Neural cell (in vitro differentiated cells): ENCODE results near the gene TMEM200B. TPM values are rescaled to one million over a fixed set of nuclear protein-coding genes. Genes with fewer than 3 reads are reported as not detected.
"Not testable (repeated sequence)": the region's sequence is repeated elsewhere in the genome, so short reads cannot be mapped to it uniquely, and the experiment has no call there.

ENCODE experiments used
- H2AFZ ChIP-seq: fragments of 200-600, 300-800 bp; sonication (generic), shearing (Covaris generic); 2 replicates; pipeline ENCODE4 v1.6.0; 2014; ENCODE audit warnings: low read depth, mild to moderate bottlenecking, antibody characterized with exemption, low read length, moderate library complexity
- H3F3A ChIP-seq: fragments of 200-600 bp; shearing (Covaris generic); 2 replicates; pipeline ENCODE4 v1.6.1; 2016; ENCODE audit warnings: mild to moderate bottlenecking, moderate library complexity, mixed read lengths, antibody characterized with exemption, low read length; ENCODE audit not compliant: insufficient read depth, poor library complexity, severe bottlenecking
- H3K27ac ChIP-seq: fragments of 200-600, 300-800 bp; sonication (generic), shearing (Covaris generic); 2 replicates; pipeline ENCODE4 v1.5.1; 2014; ENCODE audit warnings: mild to moderate bottlenecking, low read length, moderate library complexity
- H3K27me3 ChIP-seq: fragments of 300-800, 200-600 bp; sonication (generic), shearing (Covaris generic); 2 replicates; pipeline ENCODE4 v1.6.0; 2014; ENCODE audit warnings: mild to moderate bottlenecking, low read depth, low read length, moderate library complexity; ENCODE audit not compliant: insufficient read depth
- H3K36me3 ChIP-seq: fragments of 300-800, 200-600 bp; sonication (generic), shearing (Covaris generic); 2 replicates; pipeline ENCODE4 v1.5.1; 2014; ENCODE audit warnings: mild to moderate bottlenecking, antibody characterized with exemption, low read length, moderate library complexity; ENCODE audit not compliant: insufficient read depth
- H3K4me2 ChIP-seq: fragments of 300-800, 200-600 bp; sonication (generic), shearing (Covaris generic); 2 replicates; pipeline ENCODE4 v1.6.0; 2014; ENCODE audit warnings: mild to moderate bottlenecking, low read length
- H3K4me3 ChIP-seq: fragments of 300-800, 200-600 bp; sonication (generic), shearing (Covaris generic); 2 replicates; pipeline ENCODE4 v1.5.1; 2014; ENCODE audit warnings: mild to moderate bottlenecking, low read length, moderate library complexity
- H3K79me2 ChIP-seq: fragments of 200-600 bp; shearing (Covaris generic); replicated peaks from 2 replicates; pipeline ENCODE4 v1.6.0; 2014; ENCODE audit warnings: mild to moderate bottlenecking, low read length, moderate library complexity; ENCODE audit not compliant: insufficient read depth
- H3K9ac ChIP-seq: fragments of 300-800, 200-600 bp; sonication (generic), shearing (Covaris generic); 2 replicates; pipeline ENCODE4 v1.6.1; 2016; ENCODE audit warnings: mild to moderate bottlenecking, low read length, mixed read lengths
- H3K9me2 ChIP-seq: fragments of 200-600 bp; shearing (Covaris generic); 2 replicates; pipeline ENCODE4 v1.6.1; 2016; ENCODE audit warnings: mild to moderate bottlenecking, low read length, mixed read lengths; ENCODE audit not compliant: insufficient read depth
- H3K9me3 ChIP-seq: fragments of 200-600, 300-800 bp; sonication (generic), shearing (Covaris generic); 2 replicates; pipeline ENCODE4 v1.6.1; 2016; ENCODE audit warnings: mild to moderate bottlenecking, mixed run types, low read length, moderate library complexity, mixed read lengths
- H4K20me1 ChIP-seq: fragments of 200-600 bp; shearing (Covaris generic); 2 replicates; pipeline ENCODE4 v1.6.1; 2016; ENCODE audit warnings: mild to moderate bottlenecking, mixed run types; ENCODE audit not compliant: insufficient read depth
- CTCF ChIP-seq: fragments of 450-650 bp; IDR thresholded peaks from 2 replicates; pipeline ENCODE4 v1.5.1; 2014; ENCODE audit warnings: antibody characterized with exemption, mild to moderate bottlenecking, moderate library complexity; ENCODE audit not compliant: poor library complexity, severe bottlenecking
- EP300 ChIP-seq: fragments of 450-650 bp; conservative IDR thresholded peaks from 2 replicates; pipeline ENCODE4 v1.6.1; 2014; ENCODE audit warnings: antibody characterized with exemption, mild to moderate bottlenecking, moderate library complexity; ENCODE audit not compliant: poor library complexity, severe bottlenecking
- EZH2 ChIP-seq: fragments of 200-600, 300-800 bp; shearing (Covaris generic), sonication (generic); IDR thresholded peaks from 2 replicates; pipeline ENCODE4 v1.6.1; 2014; ENCODE audit warnings: antibody characterized with exemption, low read length, borderline replicate concordance, mild to moderate bottlenecking; ENCODE audit not compliant: insufficient read depth, poor library complexity, severe bottlenecking
- MXI1 ChIP-seq: fragments of 450-650 bp; conservative IDR thresholded peaks from 2 replicates; pipeline ENCODE4 v1.6.1; 2014; ENCODE audit warnings: antibody characterized with exemption, mild to moderate bottlenecking; ENCODE audit not compliant: poor library complexity, severe bottlenecking
- POLR2AphosphoS5 ChIP-seq: IDR thresholded peaks from 2 replicates; pipeline ENCODE4 v1.6.1; 2012
- RAD21 ChIP-seq: fragments of 450-650 bp; conservative IDR thresholded peaks from 2 replicates; pipeline ENCODE4 v1.6.1; 2014; ENCODE audit warnings: antibody characterized with exemption, mild to moderate bottlenecking, moderate library complexity
- SMC3 ChIP-seq: fragments of 450-650 bp; conservative IDR thresholded peaks from 2 replicates; pipeline ENCODE4 v1.6.1; 2014; ENCODE audit warnings: antibody characterized with exemption, mild to moderate bottlenecking, moderate library complexity; ENCODE audit not compliant: poor library complexity
- TAF1 ChIP-seq: IDR thresholded peaks from 2 replicates; pipeline ENCODE4 v1.6.1; 2012; ENCODE audit warnings: low read depth
- polyA plus RNA-seq: library from polyadenylated mRNA; depleted of rRNA; stranded (reverse); fragments of >200 nt; gene quantifications from 2 replicates; pipeline ENCODE4 v1.2.3, GENCODE V29; 2014
- TF ChIP-seq, protein P1 (sequence below): IDR thresholded peaks from 2 replicates; pipeline ENCODE4 v1.6.1; 2012; ENCODE audit warnings: borderline replicate concordance

Gene TMEM200B
- polyA plus RNA-seq, 1 donor from 2014 or later = 0.11 TPM

- TF ChIP-seq MXI1 (no peak), SMC3 (no peak), EZH2 (no peak), RAD21 (no peak), CTCF (no peak), POLR2AphosphoS5 (no peak), TAF1 (no peak), EP300 (no peak)
- TF ChIP-seq, protein P1, sequence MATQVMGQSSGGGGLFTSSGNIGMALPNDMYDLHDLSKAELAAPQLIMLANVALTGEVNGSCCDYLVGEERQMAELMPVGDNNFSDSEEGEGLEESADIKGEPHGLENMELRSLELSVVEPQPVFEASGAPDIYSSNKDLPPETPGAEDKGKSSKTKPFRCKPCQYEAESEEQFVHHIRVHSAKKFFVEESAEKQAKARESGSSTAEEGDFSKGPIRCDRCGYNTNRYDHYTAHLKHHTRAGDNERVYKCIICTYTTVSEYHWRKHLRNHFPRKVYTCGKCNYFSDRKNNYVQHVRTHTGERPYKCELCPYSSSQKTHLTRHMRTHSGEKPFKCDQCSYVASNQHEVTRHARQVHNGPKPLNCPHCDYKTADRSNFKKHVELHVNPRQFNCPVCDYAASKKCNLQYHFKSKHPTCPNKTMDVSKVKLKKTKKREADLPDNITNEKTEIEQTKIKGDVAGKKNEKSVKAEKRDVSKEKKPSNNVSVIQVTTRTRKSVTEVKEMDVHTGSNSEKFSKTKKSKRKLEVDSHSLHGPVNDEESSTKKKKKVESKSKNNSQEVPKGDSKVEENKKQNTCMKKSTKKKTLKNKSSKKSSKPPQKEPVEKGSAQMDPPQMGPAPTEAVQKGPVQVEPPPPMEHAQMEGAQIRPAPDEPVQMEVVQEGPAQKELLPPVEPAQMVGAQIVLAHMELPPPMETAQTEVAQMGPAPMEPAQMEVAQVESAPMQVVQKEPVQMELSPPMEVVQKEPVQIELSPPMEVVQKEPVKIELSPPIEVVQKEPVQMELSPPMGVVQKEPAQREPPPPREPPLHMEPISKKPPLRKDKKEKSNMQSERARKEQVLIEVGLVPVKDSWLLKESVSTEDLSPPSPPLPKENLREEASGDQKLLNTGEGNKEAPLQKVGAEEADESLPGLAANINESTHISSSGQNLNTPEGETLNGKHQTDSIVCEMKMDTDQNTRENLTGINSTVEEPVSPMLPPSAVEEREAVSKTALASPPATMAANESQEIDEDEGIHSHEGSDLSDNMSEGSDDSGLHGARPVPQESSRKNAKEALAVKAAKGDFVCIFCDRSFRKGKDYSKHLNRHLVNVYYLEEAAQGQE = no peak
Measured at GRCh38 chr1:29113413-29114117, 10.1 kb downstream of the TMEM200B start.

DNA sequence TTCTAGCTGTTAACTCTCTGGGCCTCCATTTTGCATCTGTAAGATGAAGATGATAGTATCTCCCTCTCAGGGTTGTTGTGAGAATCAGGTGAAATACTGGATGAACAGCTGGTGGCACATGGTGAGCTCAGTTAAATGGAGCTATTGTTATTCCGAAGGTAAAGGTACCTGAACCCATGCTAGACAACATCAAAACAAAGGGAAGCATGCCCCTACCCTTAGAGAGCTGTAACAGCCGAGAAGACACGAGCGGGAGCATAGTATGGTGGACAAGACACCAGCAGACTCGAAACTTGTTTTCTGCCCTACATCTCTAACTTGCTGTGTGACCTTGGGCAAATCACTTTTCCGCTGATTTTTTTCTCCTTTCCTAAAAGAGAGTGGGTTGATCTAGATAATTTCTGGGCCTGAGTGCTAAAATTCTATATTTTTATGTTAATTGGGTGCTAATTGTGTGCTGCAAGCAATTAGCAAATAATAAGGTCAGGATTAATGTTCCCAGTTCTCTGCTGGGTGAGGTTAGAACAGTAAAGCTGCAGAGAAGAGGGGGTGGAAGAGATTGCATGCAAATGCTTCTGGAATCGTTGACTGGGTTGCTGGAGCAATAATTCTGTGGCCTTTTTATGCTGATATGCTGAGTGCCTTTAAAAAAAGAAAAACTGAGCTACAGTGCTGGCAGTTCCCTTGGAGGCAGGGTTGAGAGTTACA is 10.8 kb downstream of the TMEM200B start:
- Histone ChIP-seq H3K4me2 (no peak overlapping the region), H4K20me1 (no peaks in the 10 kb centered on the region), H3K79me2 (no peaks in the 10 kb centered on the region), H3K9ac (no peak overlapping the region), H3K27me3 (no peaks in the 10 kb centered on the region), H3K4me3 (no peak overlapping the region), H3K27ac (no peak overlapping the region), H2AFZ (no peak overlapping the region), H3F3A (no peaks in the 10 kb centered on the region), H3K9me3 (no peaks in the 10 kb centered on the region), H3K9me2 (no peaks in the 10 kb centered on the region), H3K36me3 (peaks cover 4% of the 10 kb centered on the region)
- TF ChIP-seq POLR2AphosphoS5 = no peak
- TF ChIP-seq EP300 = no peak
- TF ChIP-seq EZH2 = no peak
- no peak for TF ChIP-seq RAD21
- TF ChIP-seq CTCF = no peak
- no peak for TF ChIP-seq MXI1
- TF ChIP-seq SMC3 = no peak
- TF ChIP-seq TAF1 = no peak
- TF ChIP-seq, protein P1 = no peak

More at GRCh38 chr1:29113413-29114117, 10.1 kb downstream of the TMEM200B start:
- Histone ChIP-seq H3K9me2 (no peaks in the 10 kb centered on the region), H3K4me3 (no peak overlapping the region), H2AFZ (no peak overlapping the region), H3F3A (no peaks in the 10 kb centered on the region), H3K27me3 (no peaks in the 10 kb centered on the region), H3K36me3 (peaks cover 4% of the 10 kb centered on the region), H3K27ac (no peak overlapping the region), H3K4me2 (no peak overlapping the region), H4K20me1 (no peaks in the 10 kb centered on the region), H3K9ac (no peak overlapping the region), H3K79me2 (no peaks in the 10 kb centered on the region), H3K9me3 (no peaks in the 10 kb centered on the region)

DNA sequence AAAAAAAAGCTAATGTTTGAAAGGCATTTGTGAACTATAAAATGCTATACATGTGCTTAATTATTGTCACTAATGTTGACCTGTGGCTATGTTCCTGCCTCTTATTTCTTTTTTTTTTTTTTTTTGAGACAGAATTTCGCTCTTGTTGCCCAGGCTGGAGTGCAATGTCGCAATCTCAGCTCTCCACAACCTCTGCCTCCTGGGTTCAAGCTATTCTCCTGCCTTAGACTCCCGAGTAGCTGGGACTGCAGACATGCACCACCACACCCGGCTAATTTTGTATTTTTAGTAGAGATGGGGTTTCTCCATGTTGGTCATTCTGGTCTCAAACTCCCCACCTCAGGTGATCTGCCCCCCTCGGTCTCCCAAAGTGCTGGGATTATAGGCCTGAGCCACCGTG is 15.7 kb downstream of the TMEM200B start:
- not testable (repeated sequence) for H2AFZ ChIP-seq, H3K9me2 ChIP-seq, H3K36me3 ChIP-seq, H4K20me1 ChIP-seq, H3F3A ChIP-seq, H3K9ac ChIP-seq, H3K27ac ChIP-seq, H3K4me3 ChIP-seq, H3K4me2 ChIP-seq, H3K9me3 ChIP-seq, H3K27me3 ChIP-seq, H3K79me2 ChIP-seq
